ENCODE data around the gene OR4D1.

DNA sequence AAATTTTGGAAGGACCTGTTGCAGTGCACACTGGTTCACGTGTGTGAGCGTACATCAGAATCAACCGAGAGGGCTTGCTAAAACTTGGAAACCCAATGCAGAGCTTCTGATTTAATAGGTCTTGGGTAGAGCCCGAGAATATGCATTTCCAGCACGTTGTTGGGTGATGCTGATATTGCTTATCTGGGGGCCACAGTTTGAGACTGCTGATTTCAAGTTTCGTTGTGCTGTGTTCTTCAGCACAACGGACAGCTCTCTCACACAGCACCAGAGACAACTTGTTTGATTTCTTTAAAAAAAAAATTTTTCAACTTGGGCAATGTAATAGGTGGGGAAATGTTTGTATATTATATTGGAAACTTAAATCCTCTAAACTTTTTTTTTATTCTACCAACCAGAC lies 28.0 kb downstream of the OR4D1 start:
- TF ChIP-seq, protein P1, sequence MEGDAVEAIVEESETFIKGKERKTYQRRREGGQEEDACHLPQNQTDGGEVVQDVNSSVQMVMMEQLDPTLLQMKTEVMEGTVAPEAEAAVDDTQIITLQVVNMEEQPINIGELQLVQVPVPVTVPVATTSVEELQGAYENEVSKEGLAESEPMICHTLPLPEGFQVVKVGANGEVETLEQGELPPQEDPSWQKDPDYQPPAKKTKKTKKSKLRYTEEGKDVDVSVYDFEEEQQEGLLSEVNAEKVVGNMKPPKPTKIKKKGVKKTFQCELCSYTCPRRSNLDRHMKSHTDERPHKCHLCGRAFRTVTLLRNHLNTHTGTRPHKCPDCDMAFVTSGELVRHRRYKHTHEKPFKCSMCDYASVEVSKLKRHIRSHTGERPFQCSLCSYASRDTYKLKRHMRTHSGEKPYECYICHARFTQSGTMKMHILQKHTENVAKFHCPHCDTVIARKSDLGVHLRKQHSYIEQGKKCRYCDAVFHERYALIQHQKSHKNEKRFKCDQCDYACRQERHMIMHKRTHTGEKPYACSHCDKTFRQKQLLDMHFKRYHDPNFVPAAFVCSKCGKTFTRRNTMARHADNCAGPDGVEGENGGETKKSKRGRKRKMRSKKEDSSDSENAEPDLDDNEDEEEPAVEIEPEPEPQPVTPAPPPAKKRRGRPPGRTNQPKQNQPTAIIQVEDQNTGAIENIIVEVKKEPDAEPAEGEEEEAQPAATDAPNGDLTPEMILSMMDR (conservative IDR thresholded peaks at IDR 0.05 in 1 of 2, IDR thresholded peaks at IDR 0.05 in 1 of 2; ENCODE audit: low read depth in 1 of 2, low read length in 2 of 2) = no peak
- TF ChIP-seq EZH2 (IDR thresholded peaks at IDR 0.05; ENCODE audit: low read length, missing control alignments) = no peak

Measured in fibroblast of lung (primary cell).